ENCODE results near the gene ZCCHC14. TPM values are rescaled to one million over a fixed set of nuclear protein-coding genes. Genes with fewer than 3 reads are reported as not detected.
"Not testable (repeated sequence)": the region's sequence is repeated elsewhere in the genome, so short reads cannot be mapped to it uniquely, and the experiment has no call there.

ZCCHC14 gene
- total RNA-seq, 1 experiment from 2014 or later: 4.9 TPM

GRCh38 chr16:87412371-87412995, 80.3 kb downstream of the ZCCHC14 start:
- DNase-seq (ENCODE audit: low read depth): no peak

GRCh38 chr16:87411375-87412271, 81.2 kb downstream of the ZCCHC14 start:
- no peak for DNase-seq (ENCODE audit: low read depth)

DNA sequence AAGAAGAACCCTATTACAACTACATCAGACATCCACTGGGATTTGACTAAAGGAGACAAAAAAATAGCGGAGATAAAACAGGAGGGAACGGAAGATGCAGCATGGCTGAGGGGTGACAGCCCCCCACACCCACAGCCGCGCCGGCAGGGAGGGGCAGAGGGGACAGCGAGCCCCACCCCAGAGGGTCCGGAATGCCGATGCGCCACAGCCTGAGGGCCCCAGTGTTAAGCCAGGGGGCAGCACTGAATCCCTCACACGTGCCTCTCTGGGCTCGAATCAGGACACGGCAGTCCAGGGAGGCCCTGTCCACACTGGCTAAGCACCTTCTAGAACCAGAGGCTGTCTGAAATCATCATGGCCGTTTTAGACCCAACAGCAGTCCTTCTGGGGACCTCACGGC, 81.9 kb downstream of the ZCCHC14 start:
- DNase-seq (ENCODE audit: low read depth): no peak

DNA sequence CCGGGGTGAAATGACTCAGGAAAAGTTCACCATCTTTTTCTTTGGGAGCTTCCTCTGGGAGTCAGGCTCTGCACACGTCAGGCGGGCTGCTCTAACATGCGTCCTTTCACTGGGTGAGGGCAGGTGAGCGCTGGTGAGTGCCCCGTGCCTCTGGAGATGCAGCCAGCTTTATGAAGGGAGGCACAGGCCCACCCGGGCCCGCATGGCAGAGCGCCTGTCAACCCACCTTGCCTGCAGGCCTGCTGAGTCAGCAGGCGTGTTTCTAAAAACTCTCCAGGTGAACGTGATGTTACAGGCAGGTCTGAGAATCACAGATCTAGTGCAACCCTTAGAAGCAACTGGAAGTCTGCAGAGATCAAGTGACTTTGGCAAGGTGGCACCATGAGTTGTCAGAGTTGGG, 82.3 kb downstream of the ZCCHC14 start:
- DNase-seq (ENCODE audit: low read depth): no peak

DNA sequence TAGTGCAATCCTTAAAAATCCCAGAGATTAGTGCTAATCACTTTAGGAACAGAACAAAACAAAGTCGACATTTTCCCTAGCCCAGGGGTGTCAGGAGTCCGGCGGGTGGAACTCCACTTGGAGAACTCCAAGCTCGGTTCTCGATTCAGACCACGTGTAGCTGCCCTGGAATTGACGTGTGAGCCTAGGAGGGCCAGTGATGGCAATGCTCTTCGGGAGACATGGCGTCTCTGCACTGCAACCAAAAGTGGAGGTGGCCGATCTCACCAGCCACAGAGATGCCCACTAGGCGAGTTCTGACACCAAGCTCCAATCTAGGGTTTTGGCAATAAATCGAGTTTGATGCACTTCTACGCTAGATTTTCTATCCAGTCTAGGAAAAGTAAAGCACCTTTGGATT, 83.0 kb downstream of the ZCCHC14 start:
- DNase-seq (ENCODE audit: low read depth): no peak

- no peak for DNase-seq (ENCODE audit: low read depth)
Observed at GRCh38 chr16:87409153-87409552, 83.7 kb downstream of the ZCCHC14 start.

DNA sequence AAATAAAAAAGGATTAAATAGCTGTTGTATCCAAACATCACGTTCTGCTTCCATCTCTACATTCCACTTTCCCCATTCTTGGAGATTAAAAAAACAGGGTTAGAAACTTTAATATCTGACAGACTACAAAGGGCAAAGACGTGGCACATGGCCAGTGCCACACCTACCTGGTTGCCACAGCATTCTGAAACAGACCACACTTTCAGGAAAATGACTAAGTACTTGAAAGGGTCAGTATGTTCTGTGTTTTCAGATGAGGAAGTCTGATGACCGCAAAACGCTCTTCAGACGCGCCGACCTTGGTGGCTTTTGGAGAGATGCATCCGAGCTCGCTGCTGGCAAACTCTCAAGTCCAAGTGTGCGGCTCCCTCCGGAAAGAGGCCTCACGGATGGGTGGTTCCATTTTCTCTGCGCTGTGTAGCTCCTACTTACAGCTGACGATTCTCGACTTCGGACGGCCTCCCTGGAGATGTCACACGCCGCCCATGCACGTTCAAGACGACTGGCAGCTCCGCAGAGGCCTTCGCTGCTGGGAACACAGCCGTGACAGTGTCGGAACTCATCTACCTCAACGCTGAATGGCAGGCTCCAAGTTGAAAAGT, 85.2 kb downstream of the ZCCHC14 start:
- peak; percentile 99 for DNase-seq (ENCODE audit: low read depth)

DNA sequence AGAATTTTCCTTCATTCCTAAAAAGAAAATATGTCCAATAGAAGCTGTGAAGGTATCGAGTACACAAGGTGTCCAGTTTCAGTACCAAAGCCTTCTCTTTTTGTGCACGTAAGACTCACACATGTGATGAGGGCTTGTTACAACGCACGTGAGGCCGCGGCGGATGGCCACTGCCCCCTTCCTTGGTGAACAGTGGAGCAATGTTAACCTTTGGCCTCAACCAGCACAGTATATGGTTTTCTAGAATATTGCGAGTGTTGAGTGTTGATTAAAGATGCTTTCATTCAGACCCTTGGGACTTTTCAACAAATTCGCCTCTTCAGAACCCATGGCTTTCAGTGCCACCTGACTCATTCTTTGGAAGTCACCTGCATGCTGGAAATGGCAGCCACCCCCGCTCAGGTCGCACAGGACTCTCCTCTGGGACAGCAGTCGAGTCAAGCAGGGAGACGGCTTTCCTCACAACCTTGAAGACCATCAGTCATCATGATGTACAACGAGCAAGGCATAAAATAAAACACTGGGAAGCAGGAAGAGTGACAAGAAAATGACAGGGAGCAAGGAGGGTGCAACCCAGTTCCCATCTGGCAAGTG, 86.2 kb downstream of the ZCCHC14 start:
- no peak for DNase-seq (ENCODE audit: low read depth)

- no peak for DNase-seq (ENCODE audit: low read depth)
Observed at GRCh38 chr16:87404764-87405625, 87.8 kb downstream of the ZCCHC14 start.

DNA sequence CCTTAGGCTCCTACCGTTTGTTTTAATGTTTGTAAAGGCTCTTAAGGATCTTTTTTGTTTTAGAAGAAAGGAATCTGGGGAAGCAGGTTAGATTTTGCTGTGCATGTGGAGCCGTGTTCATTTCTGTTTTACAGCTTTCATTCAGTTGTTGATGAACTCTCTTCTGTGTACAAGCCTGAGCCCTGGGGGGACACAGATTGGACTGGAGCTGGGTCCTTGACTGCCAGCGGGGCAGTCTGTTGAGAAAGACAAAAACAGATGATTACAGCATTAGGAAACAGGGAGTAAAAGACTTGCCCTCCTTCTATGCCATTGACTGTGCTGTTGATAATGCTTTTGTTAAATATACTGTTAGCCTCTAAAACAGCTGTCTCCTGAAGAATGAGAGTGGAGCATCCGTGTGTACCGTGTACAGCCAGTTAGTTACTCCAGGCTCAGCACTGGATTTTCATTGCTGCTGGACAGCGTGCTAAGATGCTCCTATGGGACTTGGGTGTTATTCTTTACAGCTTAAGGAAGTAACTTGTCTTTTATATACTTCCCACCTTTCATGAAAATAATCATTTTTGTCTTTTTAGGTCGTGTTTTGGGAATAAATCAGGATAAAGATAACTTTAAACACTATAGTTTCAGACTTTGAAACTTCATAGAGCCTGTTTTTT, 97.5 kb downstream of the ZCCHC14 start:
- DNase-seq (ENCODE audit: low read depth): no peak

- no peak for DNase-seq (ENCODE audit: low read depth)
Observed at GRCh38 chr16:87393680-87394055, 99.2 kb downstream of the ZCCHC14 start.

GRCh38 chr16:87392821-87393679, 99.8 kb downstream of the ZCCHC14 start:
- DNase-seq (ENCODE audit: low read depth): peak; percentile 43

DNA sequence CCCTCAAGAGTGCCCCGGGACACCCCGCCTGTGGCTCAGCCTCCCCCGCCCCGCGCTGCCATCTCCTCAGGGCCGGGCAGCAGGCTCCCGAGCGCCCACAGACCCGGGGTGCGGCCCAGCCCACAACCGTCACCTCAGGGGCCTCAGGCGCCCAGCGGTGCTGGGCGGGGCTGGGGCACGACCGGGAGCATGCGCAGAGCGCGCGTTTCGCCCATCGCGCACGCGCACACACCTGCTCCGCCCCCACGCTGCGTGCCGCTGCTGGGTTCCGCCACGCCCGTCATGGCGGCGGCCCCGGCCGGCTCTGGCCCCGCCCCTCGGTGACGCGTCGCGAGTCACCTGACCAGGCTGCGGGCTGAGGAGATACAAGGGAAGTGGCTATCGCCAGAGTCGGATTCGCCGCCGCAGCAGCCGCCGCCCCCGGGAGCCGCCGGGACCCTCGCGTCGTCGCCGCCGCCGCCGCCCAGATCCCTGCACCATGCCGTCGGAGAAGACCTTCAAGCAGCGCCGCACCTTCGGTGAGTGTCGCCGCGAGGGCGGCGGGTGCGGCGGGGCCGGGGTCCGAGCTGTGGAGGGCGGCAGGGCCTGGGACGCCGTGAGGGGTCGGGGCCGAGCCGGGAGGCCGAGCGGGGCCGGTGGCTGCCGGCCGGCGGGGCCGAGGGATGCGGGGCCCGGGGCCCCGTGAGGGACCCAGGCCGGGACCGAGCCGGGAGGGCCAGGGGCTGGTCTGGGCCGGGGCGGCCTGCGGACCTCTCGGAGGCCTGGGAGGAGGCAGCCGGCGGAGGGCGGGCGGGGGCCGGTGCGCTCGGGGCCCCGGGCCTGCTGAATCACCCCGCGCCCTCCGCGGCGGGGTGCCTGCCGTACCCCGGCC, 100.6 kb downstream of the ZCCHC14 start, which contains the start of gene MAP1LC3B:
TSS of gene MAP1LC3B (plus strand) at position 387 of the 871 bp plus-strand sequence. CDS start at position 479, 92 bp downstream.
- peak; percentile 97 for DNase-seq (ENCODE audit: low read depth)

- no peak for DNase-seq (ENCODE audit: low read depth)
Observed at GRCh38 chr16:87391324-87391949, 101.4 kb downstream of the ZCCHC14 start.

- DNase-seq (ENCODE audit: low read depth): no peak
Observed at GRCh38 chr16:87390641-87391323, 102.0 kb downstream of the ZCCHC14 start.

DNA sequence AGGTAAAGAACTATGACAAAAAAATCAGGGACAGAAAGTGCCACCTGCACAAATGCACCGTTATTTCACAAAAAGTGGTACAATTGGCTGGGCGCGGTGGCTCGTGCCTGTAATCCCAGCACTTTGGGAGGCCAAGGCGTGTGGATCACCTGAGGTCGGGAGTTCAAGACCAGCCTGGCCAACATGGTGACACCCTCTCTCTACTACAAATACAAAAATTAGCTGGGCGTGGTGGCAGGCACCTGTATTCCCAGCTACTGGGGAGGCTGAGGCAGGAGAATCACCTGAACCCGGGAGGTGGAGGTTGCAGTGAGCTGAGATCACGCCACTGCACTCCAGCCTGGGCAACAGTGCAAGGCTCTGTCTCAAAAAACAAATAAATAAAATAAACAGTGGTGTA, 102.9 kb downstream of the ZCCHC14 start:
- DNase-seq (ENCODE audit: low read depth): not testable (repeated sequence)

- DNase-seq (ENCODE audit: low read depth): no peak
Observed at GRCh38 chr16:87389245-87389644, 103.6 kb downstream of the ZCCHC14 start.

All from HT1080 (cell line).